SK-N-SH (cell line): ENCODE results near the gene MTFP1. TPM values are rescaled to one million over a fixed set of nuclear protein-coding genes. Genes with fewer than 3 reads are reported as not detected.

Experiments
- CTCF ChIA-PET: fragments of 300-600, 350-600 bp; formaldehyde crosslinking; extraction: SDS; loops from one replicate; lab custom pipeline; 2021; lab: Yijun Ruan, JAX
- POLR2A ChIA-PET: fragments of 350-600 bp; sonication (Branson Sonifier 250); formaldehyde crosslinking; extraction: SDS; loops from one replicate; lab custom pipeline; 2020; ENCODE audit warnings: antibody characterized with exemption, inconsistent platforms; lab: Yijun Ruan, JAX
- DNase-seq: peaks from one replicate; pipeline ENCODE4 v3.0.0; 2012
- H2AFZ ChIP-seq: fragments of 200-600 bp; sonication (generic); 2 replicates; pipeline ENCODE4 v1.8.1; 2016; ENCODE audit warnings: antibody characterized with exemption, mild to moderate bottlenecking, low read depth
- H3F3A ChIP-seq: fragments of 200-600 bp; sonication (generic); replicated peaks from 2 replicates; pipeline ENCODE3; 2016; ENCODE audit warnings: antibody characterized with exemption, mild to moderate bottlenecking; ENCODE audit not compliant: insufficient read depth
- H3K27ac ChIP-seq, 2 experiments: fragments of 200-500 bp in 1 of 2; fragments of 200-600 bp in 1 of 2; sonication (Bioruptor generic) in 1 of 2; sonication (generic), shearing (Covaris generic) in 1 of 2; 2 replicates each; pipeline versions ENCODE4 v1.5.1 to v1.6.1; 2014 to 2016; ENCODE audit warnings: low read depth in 2 of 2, inconsistent platforms in 1 of 2, low read length in 1 of 2, mild to moderate bottlenecking in 1 of 2, mixed read lengths in 1 of 2
- H3K27me3 ChIP-seq: fragments of 200-600 bp; sonication (generic), shearing (Covaris generic); 2 replicates; pipeline ENCODE4 v1.6.1; 2016; ENCODE audit warnings: mixed run types; ENCODE audit not compliant: insufficient read depth
- H3K36me3 ChIP-seq, 2 experiments: fragments of 200-500 bp in 1 of 2; fragments of 200-600 bp in 1 of 2; sonication (Bioruptor generic) in 1 of 2; sonication (generic) in 1 of 2; replicated peaks in 1 of 2; 2 replicates each; pipeline versions ENCODE3 to v1.5.1; 2014 to 2016; ENCODE audit warnings: low read length in 1 of 2, mild to moderate bottlenecking in 1 of 2; ENCODE audit not compliant: insufficient read depth in 2 of 2, control insufficient read depth in 1 of 2
- H3K4me1 ChIP-seq, 2 experiments: fragments of 200-500 bp in 1 of 2; fragments of 200-600 bp in 1 of 2; sonication (Bioruptor generic) in 1 of 2; sonication (generic), shearing (Covaris generic) in 1 of 2; 2 replicates each; pipeline versions ENCODE4 v1.5.1 to v1.6.1; 2014 to 2016; ENCODE audit warnings: low read depth in 1 of 2, low read length in 1 of 2, mixed run types in 1 of 2; ENCODE audit not compliant: insufficient read depth in 2 of 2, control insufficient read depth in 1 of 2
- H3K4me2 ChIP-seq: fragments of 200-600 bp; sonication (generic), shearing (Covaris generic); 2 replicates; pipeline ENCODE4 v1.6.1; 2017; ENCODE audit warnings: mixed run types
- H3K4me3 ChIP-seq, 2 experiments: fragments of 200-500 bp in 1 of 2; fragments of 200-600 bp in 1 of 2; sonication (Bioruptor generic) in 1 of 2; sonication (generic), shearing (Covaris generic) in 1 of 2; 2 replicates each; pipeline versions ENCODE4 v1.5.1 to v1.8.1; 2014 to 2016; ENCODE audit warnings: low read depth in 2 of 2, inconsistent platforms in 1 of 2, low read length in 1 of 2, mild to moderate bottlenecking in 1 of 2, mixed read lengths in 1 of 2, moderate library complexity in 1 of 2
- H3K79me2 ChIP-seq: fragments of 200-600 bp; sonication (generic); 2 replicates; pipeline ENCODE4 v1.8.1; 2017; ENCODE audit warnings: mild to moderate bottlenecking; ENCODE audit not compliant: insufficient read depth
- H3K9ac ChIP-seq: fragments of 200-600 bp; sonication (generic); 2 replicates; pipeline ENCODE4 v1.6.1; 2017; ENCODE audit warnings: mixed run types
- H3K9me2 ChIP-seq: fragments of 200-600 bp; sonication (generic); 2 replicates; pipeline ENCODE4 v1.6.1; 2017; ENCODE audit warnings: mixed run types
- H3K9me3 ChIP-seq: fragments of 200-600 bp; sonication (generic); 2 replicates; pipeline ENCODE4 v1.6.1; 2017; ENCODE audit warnings: mixed run types, mild to moderate bottlenecking, moderate library complexity
- H4K20me1 ChIP-seq: fragments of 200-600 bp; sonication (generic); 2 replicates; pipeline ENCODE4 v1.6.1; 2017; ENCODE audit warnings: mild to moderate bottlenecking, mixed run types; ENCODE audit not compliant: insufficient read depth
- EP300 ChIP-seq, 2 experiments: IDR thresholded peaks; 2 replicates each; pipeline versions ENCODE4 v1.4.0 to v1.6.1; 2012; ENCODE audit warnings: borderline replicate concordance in 1 of 2, low read depth in 1 of 2, low read length in 1 of 2
- FOSL2 ChIP-seq: IDR thresholded peaks from 2 replicates; pipeline ENCODE4 v1.4.0; 2012; ENCODE audit warnings: low read depth, mild to moderate bottlenecking, moderate library complexity, borderline replicate concordance
- FOXJ3 ChIP-seq: sonication (generic); formaldehyde crosslinking; IDR thresholded peaks from 2 replicates; pipeline ENCODE4 v1.5.1; 2020; ENCODE audit warnings: mild to moderate bottlenecking, missing genetic modification reagents
- GABPA ChIP-seq: IDR thresholded peaks from 2 replicates; pipeline ENCODE4 v1.4.0; 2012; ENCODE audit warnings: low read depth, mild to moderate bottlenecking
- GATA2 ChIP-seq: sonication (generic); formaldehyde crosslinking; IDR thresholded peaks from 2 replicates; pipeline ENCODE4 v1.5.0; 2020; ENCODE audit warnings: mild to moderate bottlenecking, missing genetic modification reagents
- JUND ChIP-seq: IDR thresholded peaks from 2 replicates; pipeline ENCODE4 v1.4.0; 2012
- MEF2A ChIP-seq: IDR thresholded peaks from 2 replicates; pipeline ENCODE4 v1.4.0; 2012; ENCODE audit warnings: low read depth, borderline replicate concordance
- NFIC ChIP-seq: IDR thresholded peaks from 2 replicates; pipeline ENCODE4 v1.4.0; 2012; ENCODE audit warnings: borderline replicate concordance
- NRF1 ChIP-seq: IDR thresholded peaks from 2 replicates; pipeline ENCODE4 v1.6.1; 2012; ENCODE audit warnings: low read depth, mild to moderate bottlenecking, low read length
- PBX3 ChIP-seq: IDR thresholded peaks from 2 replicates; pipeline ENCODE4; 2012
- POLR2AphosphoS5 ChIP-seq: IDR thresholded peaks from 2 replicates; pipeline ENCODE4 v1.6.1; 2012; ENCODE audit warnings: low read depth, low read length
- RFX5 ChIP-seq: IDR thresholded peaks from 2 replicates; pipeline ENCODE4 v1.6.1; 2012; ENCODE audit warnings: mild to moderate bottlenecking, improper control_type of control experiment, low read length
- RXRA ChIP-seq: IDR thresholded peaks from 2 replicates; pipeline ENCODE4 v1.4.0; 2012; ENCODE audit warnings: low read depth, mild to moderate bottlenecking, borderline replicate concordance
- SIN3A ChIP-seq: IDR thresholded peaks from 2 replicates; pipeline ENCODE4 v1.6.1; 2012; ENCODE audit warnings: low read depth, mild to moderate bottlenecking, low read length, moderate library complexity, borderline replicate concordance
- SMC3 ChIP-seq: IDR thresholded peaks from 2 replicates; pipeline ENCODE4 v1.6.1; 2012; ENCODE audit warnings: low read depth, low read length, improper control_type of control experiment
- TAF1 ChIP-seq: IDR thresholded peaks from 2 replicates; pipeline ENCODE4 v1.6.1; 2012; ENCODE audit warnings: low read depth, mild to moderate bottlenecking, low read length, moderate library complexity, borderline replicate concordance
- TCF12 ChIP-seq: IDR thresholded peaks from 2 replicates; pipeline ENCODE4 v1.4.0; 2012
- USF1 ChIP-seq: IDR thresholded peaks from 2 replicates; pipeline ENCODE4 v1.4.0; 2012; ENCODE audit warnings: low read depth, borderline replicate concordance
- USF2 ChIP-seq: fragments of 150-350 bp; IDR thresholded peaks from 2 replicates; pipeline ENCODE4 v1.6.1; 2017; ENCODE audit warnings: antibody characterized with exemption, low read length, low read depth, borderline replicate concordance
- WGBS: methylation state at CpG from one replicate; pipeline ENCODE4 v1.1.6; 2017; ENCODE audit warnings: low lambda C conversion rate; 5-methylcytosine and 5-hydroxymethylcytosine counted together
- polyA plus RNA-seq, 3 experiments: library from polyadenylated mRNA; depleted of rRNA; stranded (reverse); fragments of >200 nt; gene quantifications; 2 replicates each; pipeline ENCODE4 v1.2.3, GENCODE V29; 2012
- TF ChIP-seq, protein P1 (sequence below): IDR thresholded peaks from 2 replicates; pipeline ENCODE4 v1.4.0; 2012; ENCODE audit warnings: low read depth, borderline replicate concordance

MTFP1 gene
- polyA plus RNA-seq, 1 of the 3 experiments (the other 2 are of a cell fraction) = 18.9 TPM

GRCh38 chr22:30422481-30423300, 2.9 kb upstream of the MTFP1 start:
- DNase-seq = no peak
- Histone ChIP-seq H3K27me3 (no peaks in the 10 kb centered on the region), H3K27ac (peak overlapping the region; percentile 97 to 99), H3F3A (peaks cover 53% of the 10 kb centered on the region), H3K36me3 (peaks cover 11 to 14% of the 10 kb centered on the region in 2 experiments), H3K79me2 (peaks cover 4% of the 10 kb centered on the region; the same call in 1 of the 2 replicates), H4K20me1 (no peaks in the 10 kb centered on the region), H3K9ac (peak overlapping the region; percentile 97), H3K4me3 (peak overlapping the region; percentile 67 to 74), H3K9me2 (no peaks in the 10 kb centered on the region), H3K4me1 (peaks cover 42 to 46% of the 10 kb centered on the region in 2 experiments), H3K4me2 (peak overlapping the region; percentile 97), H3K9me3 (no peaks in the 10 kb centered on the region), H2AFZ (no peak overlapping the region; the same call in 1 of the 2 replicates)
- WGBS = 37% methylated on average over 16 of the region's 18 CpGs
- peak; percentile 62 for TF ChIP-seq JUND
- peak; percentile 51; the same call in 1 of the 2 replicates for TF ChIP-seq PBX3
- TF ChIP-seq RFX5 = no peak
- TF ChIP-seq, protein P1, sequence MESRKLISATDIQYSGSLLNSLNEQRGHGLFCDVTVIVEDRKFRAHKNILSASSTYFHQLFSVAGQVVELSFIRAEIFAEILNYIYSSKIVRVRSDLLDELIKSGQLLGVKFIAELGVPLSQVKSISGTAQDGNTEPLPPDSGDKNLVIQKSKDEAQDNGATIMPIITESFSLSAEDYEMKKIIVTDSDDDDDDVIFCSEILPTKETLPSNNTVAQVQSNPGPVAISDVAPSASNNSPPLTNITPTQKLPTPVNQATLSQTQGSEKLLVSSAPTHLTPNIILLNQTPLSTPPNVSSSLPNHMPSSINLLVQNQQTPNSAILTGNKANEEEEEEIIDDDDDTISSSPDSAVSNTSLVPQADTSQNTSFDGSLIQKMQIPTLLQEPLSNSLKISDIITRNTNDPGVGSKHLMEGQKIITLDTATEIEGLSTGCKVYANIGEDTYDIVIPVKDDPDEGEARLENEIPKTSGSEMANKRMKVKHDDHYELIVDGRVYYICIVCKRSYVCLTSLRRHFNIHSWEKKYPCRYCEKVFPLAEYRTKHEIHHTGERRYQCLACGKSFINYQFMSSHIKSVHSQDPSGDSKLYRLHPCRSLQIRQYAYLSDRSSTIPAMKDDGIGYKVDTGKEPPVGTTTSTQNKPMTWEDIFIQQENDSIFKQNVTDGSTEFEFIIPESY = no peak
- TF ChIP-seq NFIC = peak; percentile 26; the same call in 1 of the 2 replicates
- TF ChIP-seq FOSL2 = peak; percentile 86
- 0 out of 4 replicates have a peak, but pooled peaks of 1 of the 2 experiments have one; percentile 38 for TF ChIP-seq EP300 (IDR thresholded peaks at IDR 0.05; ENCODE audit: borderline replicate concordance in 1 of 2, low read depth in 1 of 2, low read length in 1 of 2)
- peak; percentile 17; the same call in 1 of the 2 replicates for TF ChIP-seq SIN3A
- no peak; the same call in 1 of the 2 replicates for TF ChIP-seq POLR2AphosphoS5
- TF ChIP-seq GABPA = no peak
- TF ChIP-seq USF2 = no peak
- TF ChIP-seq USF1 = no peak
- no peak for TF ChIP-seq SMC3
- no peak for TF ChIP-seq MEF2A
- TF ChIP-seq TAF1 = no peak
- no peak for TF ChIP-seq FOXJ3 (CRISPR knock-in tag)
- no peak for TF ChIP-seq GATA2
- peak; percentile 67; the same call in 1 of the 2 replicates for TF ChIP-seq TCF12
- peak; percentile 61; the same call in 1 of the 2 replicates for TF ChIP-seq RXRA
- TF ChIP-seq NRF1 = no peak
- CTCF ChIA-PET = interaction anchor here (0.6 to 3.7 kb wide), 10 partner anchors 8 to 167 kb away, joined by 3 to 20 read pairs (median 6); partner anchors contain the start of genes RNF215 and SEC14L2
- POLR2A ChIA-PET = interaction anchor here (1.0 to 2.0 kb wide), 5 partner anchors 9 to 28 kb away, joined by 4 to 19 read pairs (median 6); partner anchors contain the start of gene SEC14L2
